Measurements from ENCODE around the gene WNK3. TPM values are rescaled to one million over a fixed set of nuclear protein-coding genes. Genes with fewer than 3 reads are reported as not detected.
"Not testable (repeated sequence)": the region's sequence is repeated elsewhere in the genome, so short reads cannot be mapped to it uniquely, and the experiment has no call there.

Gene WNK3
- total and polyA plus RNA-seq, 2 experiments from 2014 or later = 27.6 to 57.5 TPM

GRCh38 chrX:54352677-54353076, 5.2 kb downstream of the WNK3 start:
- Mint-ChIP-seq H3K27ac (no peak overlapping the region), H3K4me3 (no peak overlapping the region)

GRCh38 chrX:54337383-54337782, 20.5 kb downstream of the WNK3 start:
- not testable (repeated sequence) for ATAC-seq; H3K4me3 ChIP-seq; H3K9me2 ChIP-seq (ENCODE audit: insufficient read depth); H3K27me3 ChIP-seq (ENCODE audit: insufficient read depth); H3K9me3 Mint-ChIP-seq; H3K27ac Mint-ChIP-seq; H3K36me3 Mint-ChIP-seq (ENCODE audit: low read depth); DNase-seq (ENCODE audit: low spot score); H2AFZ ChIP-seq; H3K36me3 ChIP-seq (ENCODE audit: insufficient read depth); H4K20me1 ChIP-seq (replicated peaks; ENCODE audit: insufficient read depth); H3K4me3 Mint-ChIP-seq; H3K27me3 Mint-ChIP-seq (ENCODE audit: insufficient read depth, low read depth, poor library complexity); H3K27ac ChIP-seq (ENCODE audit: low read depth); H3K4me1 ChIP-seq (ENCODE audit: insufficient read depth); H3K4me1 Mint-ChIP-seq; H3K4me2 ChIP-seq; H3F3A ChIP-seq (replicated peaks; ENCODE audit: low read depth)
- peaks cover 69% of the 10 kb centered on the region for H3K79me2 ChIP-seq (replicated peaks; ENCODE audit: insufficient read depth)

More at GRCh38 chrX:54352677-54353076, 5.2 kb downstream of the WNK3 start:
- Mint-ChIP-seq H3K9me3 (peaks cover 5% of the 10 kb centered on the region; the same call in 2 of the 3 replicates), H3K27me3 (ENCODE audit: insufficient read depth, low read depth, poor library complexity) (peaks cover 7% of the 10 kb centered on the region), H3K4me1 (peaks cover 20% of the 10 kb centered on the region), H3K36me3 (ENCODE audit: low read depth) (peaks cover 10% of the 10 kb centered on the region)
- Histone ChIP-seq H3K27me3 (ENCODE audit: insufficient read depth) (no peaks in the 10 kb centered on the region), H3K36me3 (ENCODE audit: insufficient read depth) (no peaks in the 10 kb centered on the region), H3K9me2 (ENCODE audit: insufficient read depth) (no peaks in the 10 kb centered on the region), H3K79me2 (replicated peaks; ENCODE audit: insufficient read depth) (peaks cover 91% of the 10 kb centered on the region), H2AFZ (no peak overlapping the region), H3F3A (replicated peaks; ENCODE audit: low read depth) (no peaks in the 10 kb centered on the region), H3K27ac (ENCODE audit: low read depth) (no peak overlapping the region), H3K4me3 (no peak overlapping the region), H3K4me1 (ENCODE audit: insufficient read depth) (peaks cover 4% of the 10 kb centered on the region; the same call in 1 of the 2 replicates), H3K4me2 (no peak overlapping the region), H4K20me1 (replicated peaks; ENCODE audit: insufficient read depth) (no peaks in the 10 kb centered on the region)
- no peak for TF ChIP-seq ZNF462 (CRISPR knock-in tag; IDR thresholded peaks at IDR 0.05)
- no peak for TF ChIP-seq CREB1 (CRISPR knock-in tag; IDR thresholded peaks at IDR 0.05; ENCODE audit: low read depth)
- no peak for TF ChIP-seq JUNB (IDR thresholded peaks at IDR 0.05; ENCODE audit: unreplicated experiment)
- no peak for TF ChIP-seq STAT1 (IDR thresholded peaks at IDR 0.05; ENCODE audit: unreplicated experiment)
- TF ChIP-seq ZNF114 (CRISPR knock-in tag; IDR thresholded peaks at IDR 0.05) = no peak
- TF ChIP-seq ETS1 (IDR thresholded peaks at IDR 0.05) = no peak
- no peak for TF ChIP-seq EZH2phosphoT487 (IDR thresholded peaks at IDR 0.05; ENCODE audit: unreplicated experiment)
- ATAC-seq = no peak
- DNase-seq (ENCODE audit: low spot score) = no peak
